Measurements from ENCODE around the gene ENAM.

The ENAM gene

GRCh38 chr4:70628444-70628843 lies at the start of gene ENAM:
Gene ENAM (plus strand): TSS chr4:70628744. CDS start chr4:70629501, 757 bp downstream.
- Histone ChIP-seq H3K4me2 (ENCODE audit: low read depth, low read length, poor library complexity, severe bottlenecking) (no peak within 1 kb of the TSS), H4K20me1 (ENCODE audit: insufficient read depth, low read length, poor library complexity, severe bottlenecking) (no peaks in the 10 kb centered on the region), H3K9ac (ENCODE audit: low read depth, low read length, poor library complexity, severe bottlenecking) (no peak within 1 kb of the TSS), H2AFZ (ENCODE audit: low read length) (no peak within 1 kb of the TSS), H3K36me3 (ENCODE audit: insufficient read depth, low read length) (no peaks in the 10 kb centered on the region), H3K27me3 (ENCODE audit: insufficient read depth, low read length, poor library complexity, severe bottlenecking) (no peaks in the 10 kb centered on the region), H3K4me3 (ENCODE audit: low read length, poor library complexity, severe bottlenecking) (no peak within 1 kb of the TSS), H3F3A (ENCODE audit: low read depth) (no peaks in the 10 kb centered on the region; the same call in 1 of the 2 replicates), H3K9me3 (ENCODE audit: insufficient read depth, low read depth, low read length) (no peaks in the 10 kb centered on the region), H3K4me1 (ENCODE audit: insufficient read depth, low read length, poor library complexity, severe bottlenecking) (peaks cover 17% of the 10 kb centered on the region), H3K79me2 (ENCODE audit: insufficient read depth, low read length) (no peaks in the 10 kb centered on the region), H3K9me2 (replicated peaks; ENCODE audit: low read depth, low read length) (no peaks in the 10 kb centered on the region)
- TF ChIP-seq EZH2phosphoT487 (IDR thresholded peaks at IDR 0.05; ENCODE audit: borderline replicate concordance) (no peak), CTCF (conservative IDR thresholded peaks at IDR 0.05; ENCODE audit: low read length) (no peak)

GRCh38 chr4:70581980-70582379 lies 46.6 kb upstream of the ENAM start:
- no peaks in the 10 kb centered on the region for H3K79me2 ChIP-seq (ENCODE audit: insufficient read depth, low read length)
- H3K27me3 ChIP-seq (ENCODE audit: insufficient read depth, low read length, poor library complexity, severe bottlenecking): no peaks in the 10 kb centered on the region
- no peaks in the 10 kb centered on the region for H3F3A ChIP-seq (ENCODE audit: low read depth)
- H4K20me1 ChIP-seq (ENCODE audit: insufficient read depth, low read length, poor library complexity, severe bottlenecking): no peaks in the 10 kb centered on the region
- H3K4me3 ChIP-seq (ENCODE audit: low read length, poor library complexity, severe bottlenecking): no peak overlapping the region
- H3K4me1 ChIP-seq (ENCODE audit: insufficient read depth, low read length, poor library complexity, severe bottlenecking): no peaks in the 10 kb centered on the region
- no peak overlapping the region for H3K9ac ChIP-seq (ENCODE audit: low read depth, low read length, poor library complexity, severe bottlenecking)
- no peaks in the 10 kb centered on the region for H3K9me2 ChIP-seq (replicated peaks; ENCODE audit: low read depth, low read length)
- H3K9me3 ChIP-seq (ENCODE audit: insufficient read depth, low read depth, low read length): no peaks in the 10 kb centered on the region
- no peaks in the 10 kb centered on the region for H3K36me3 ChIP-seq (ENCODE audit: insufficient read depth, low read length)
- no peak overlapping the region for H2AFZ ChIP-seq (ENCODE audit: low read length)
- no peak overlapping the region for H3K4me2 ChIP-seq (ENCODE audit: low read depth, low read length, poor library complexity, severe bottlenecking)
- TF ChIP-seq CTCF (conservative IDR thresholded peaks at IDR 0.05; ENCODE audit: low read length): no peak
- TF ChIP-seq EZH2phosphoT487 (IDR thresholded peaks at IDR 0.05; ENCODE audit: borderline replicate concordance): no peak

GRCh38 chr4:70583952-70584834 lies 44.4 kb upstream of the ENAM start:
- Histone ChIP-seq H3K36me3 (ENCODE audit: insufficient read depth, low read length) (no peaks in the 10 kb centered on the region), H3K9me3 (ENCODE audit: insufficient read depth, low read depth, low read length) (no peaks in the 10 kb centered on the region), H2AFZ (ENCODE audit: low read length) (no peak overlapping the region), H4K20me1 (ENCODE audit: insufficient read depth, low read length, poor library complexity, severe bottlenecking) (no peaks in the 10 kb centered on the region), H3K4me3 (ENCODE audit: low read length, poor library complexity, severe bottlenecking) (no peak overlapping the region), H3K4me1 (ENCODE audit: insufficient read depth, low read length, poor library complexity, severe bottlenecking) (no peaks in the 10 kb centered on the region), H3F3A (ENCODE audit: low read depth) (no peaks in the 10 kb centered on the region), H3K9me2 (replicated peaks; ENCODE audit: low read depth, low read length) (no peaks in the 10 kb centered on the region), H3K9ac (ENCODE audit: low read depth, low read length, poor library complexity, severe bottlenecking) (no peak overlapping the region), H3K27me3 (ENCODE audit: insufficient read depth, low read length, poor library complexity, severe bottlenecking) (no peaks in the 10 kb centered on the region), H3K79me2 (ENCODE audit: insufficient read depth, low read length) (no peaks in the 10 kb centered on the region), H3K4me2 (ENCODE audit: low read depth, low read length, poor library complexity, severe bottlenecking) (no peak overlapping the region)
- TF ChIP-seq CTCF (conservative IDR thresholded peaks at IDR 0.05; ENCODE audit: low read length) (no peak), EZH2phosphoT487 (IDR thresholded peaks at IDR 0.05; ENCODE audit: borderline replicate concordance) (no peak)
